ENCODE results near the gene MEGF9.

Gene MEGF9

DNA sequence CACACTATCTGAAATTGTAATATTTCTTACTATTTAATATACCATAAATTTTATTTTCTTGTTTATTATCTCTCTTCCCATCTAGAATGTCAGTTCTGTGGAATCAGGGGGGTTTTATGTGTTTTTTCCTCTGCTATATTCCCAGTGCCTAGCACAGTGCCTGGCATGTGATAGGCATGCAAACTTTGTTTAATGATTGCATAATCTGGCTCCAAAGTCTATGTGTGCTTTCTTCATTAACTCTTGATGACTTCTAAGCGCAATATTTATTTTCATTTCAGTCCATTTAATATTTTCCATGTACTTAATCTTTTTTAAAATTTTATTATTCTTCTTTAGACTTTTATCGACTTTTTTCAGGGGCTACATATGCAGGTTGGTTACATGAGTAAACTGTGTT lies 73.9 kb downstream of the MEGF9 start:
- Histone ChIP-seq H3K27ac (replicated peaks) (no peak overlapping the region), H3K27me3 (ENCODE audit: insufficient read depth, poor library complexity, severe bottlenecking) (no peaks in the 10 kb centered on the region), H3K4me3 (replicated peaks; ENCODE audit: insufficient read depth, low read length) (no peak overlapping the region)
- no peak for DNase-seq (ENCODE audit: low read depth in 1 of 2, low spot score in 1 of 2)
- TF ChIP-seq SPI1 (IDR thresholded peaks at IDR 0.05; ENCODE audit: borderline replicate concordance, low read depth) = no peak
- TF ChIP-seq, protein P1, sequence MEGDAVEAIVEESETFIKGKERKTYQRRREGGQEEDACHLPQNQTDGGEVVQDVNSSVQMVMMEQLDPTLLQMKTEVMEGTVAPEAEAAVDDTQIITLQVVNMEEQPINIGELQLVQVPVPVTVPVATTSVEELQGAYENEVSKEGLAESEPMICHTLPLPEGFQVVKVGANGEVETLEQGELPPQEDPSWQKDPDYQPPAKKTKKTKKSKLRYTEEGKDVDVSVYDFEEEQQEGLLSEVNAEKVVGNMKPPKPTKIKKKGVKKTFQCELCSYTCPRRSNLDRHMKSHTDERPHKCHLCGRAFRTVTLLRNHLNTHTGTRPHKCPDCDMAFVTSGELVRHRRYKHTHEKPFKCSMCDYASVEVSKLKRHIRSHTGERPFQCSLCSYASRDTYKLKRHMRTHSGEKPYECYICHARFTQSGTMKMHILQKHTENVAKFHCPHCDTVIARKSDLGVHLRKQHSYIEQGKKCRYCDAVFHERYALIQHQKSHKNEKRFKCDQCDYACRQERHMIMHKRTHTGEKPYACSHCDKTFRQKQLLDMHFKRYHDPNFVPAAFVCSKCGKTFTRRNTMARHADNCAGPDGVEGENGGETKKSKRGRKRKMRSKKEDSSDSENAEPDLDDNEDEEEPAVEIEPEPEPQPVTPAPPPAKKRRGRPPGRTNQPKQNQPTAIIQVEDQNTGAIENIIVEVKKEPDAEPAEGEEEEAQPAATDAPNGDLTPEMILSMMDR (IDR thresholded peaks at IDR 0.05; ENCODE audit: insufficient read depth, low read length) = no peak
- no peak for TF ChIP-seq GABPA (IDR thresholded peaks at IDR 0.05; ENCODE audit: low read depth)
- TF ChIP-seq POLR2AphosphoS5 (IDR thresholded peaks at IDR 0.05; ENCODE audit: low read depth) = no peak
- no peak for TF ChIP-seq REST (IDR thresholded peaks at IDR 0.05; ENCODE audit: insufficient replicate concordance, low read depth)

DNA sequence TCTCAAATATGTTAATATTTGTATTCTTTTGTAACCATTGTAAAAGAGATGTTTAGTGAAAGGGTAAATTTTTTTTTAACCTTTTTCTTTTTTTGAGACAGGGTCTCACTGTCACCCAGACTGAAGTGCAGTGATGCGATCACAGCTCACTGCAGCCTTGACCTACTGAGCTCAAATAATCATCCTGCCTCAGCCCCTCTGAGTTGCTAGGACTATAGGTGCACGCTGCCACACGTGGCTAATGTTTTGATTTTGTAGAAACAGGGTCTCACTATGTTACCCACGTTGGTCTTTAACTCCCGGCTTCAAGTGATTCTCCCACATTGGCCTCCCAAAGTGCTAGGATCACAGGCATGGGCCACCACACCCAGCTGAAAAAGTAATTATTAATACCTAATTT lies 76.4 kb downstream of the MEGF9 start:
- Histone ChIP-seq H3K4me3 (replicated peaks; ENCODE audit: insufficient read depth, low read length) (no peak overlapping the region), H3K27ac (replicated peaks) (no peak overlapping the region)
- TF ChIP-seq POLR2AphosphoS5 (IDR thresholded peaks at IDR 0.05; ENCODE audit: low read depth) (no peak), SPI1 (IDR thresholded peaks at IDR 0.05; ENCODE audit: borderline replicate concordance, low read depth) (no peak), REST (IDR thresholded peaks at IDR 0.05; ENCODE audit: insufficient replicate concordance, low read depth) (no peak), GABPA (IDR thresholded peaks at IDR 0.05; ENCODE audit: low read depth) (no peak)
- TF ChIP-seq, protein P1 (IDR thresholded peaks at IDR 0.05; ENCODE audit: insufficient read depth, low read length) = no peak

GRCh38 chr9:120636194-120636957 lies 77.9 kb downstream of the MEGF9 start:
- no peak for TF ChIP-seq POLR2AphosphoS5 (IDR thresholded peaks at IDR 0.05; ENCODE audit: low read depth)
- TF ChIP-seq REST (IDR thresholded peaks at IDR 0.05; ENCODE audit: insufficient replicate concordance, low read depth) = no peak
- TF ChIP-seq, protein P1 (IDR thresholded peaks at IDR 0.05; ENCODE audit: insufficient read depth, low read length) = no peak
- TF ChIP-seq GABPA (IDR thresholded peaks at IDR 0.05; ENCODE audit: low read depth) = no peak
- TF ChIP-seq SPI1 (IDR thresholded peaks at IDR 0.05; ENCODE audit: borderline replicate concordance, low read depth) = no peak
- Histone ChIP-seq H3K4me3 (replicated peaks; ENCODE audit: insufficient read depth, low read length) (no peak overlapping the region), H3K27ac (replicated peaks) (no peak overlapping the region), H3K27me3 (ENCODE audit: insufficient read depth, poor library complexity, severe bottlenecking) (no peaks in the 10 kb centered on the region)
- DNase-seq (ENCODE audit: low read depth in 1 of 2, low spot score in 1 of 2) = no peak

More for the DNA sequence above, 76.4 kb downstream of the MEGF9 start:
- no peak for DNase-seq (ENCODE audit: low read depth in 1 of 2, low spot score in 1 of 2)
- no peaks in the 10 kb centered on the region for H3K27me3 ChIP-seq (ENCODE audit: insufficient read depth, poor library complexity, severe bottlenecking)

All from HL-60 (cell line).